NB4 (cell line): ENCODE data around the gene GSTO1.

Experiments used
- DNase-seq: peaks from one replicate; pipeline ENCODE4 v3.0.0; 2010; ENCODE audit warnings: low read depth
- H3K4me3 ChIP-seq: one replicate; pipeline ENCODE4 v1.5.1; 2011; ENCODE audit warnings: mild to moderate bottlenecking, low read depth, low read length, moderate library complexity
- MYC ChIP-seq: IDR thresholded peaks from 2 replicates; pipeline ENCODE4 v1.6.1; 2011; ENCODE audit warnings: low read depth, low read length
- POLR2A ChIP-seq: IDR thresholded peaks from 2 replicates; pipeline ENCODE4 v1.6.1; 2011; ENCODE audit warnings: mild to moderate bottlenecking; ENCODE audit not compliant: insufficient read length; ENCODE audit errors: extremely low read depth
- TF ChIP-seq, protein P1 (sequence below): IDR thresholded peaks from one replicate; pipeline ENCODE4 v1.5.1; 2012; ENCODE audit warnings: low read depth, low read length
- TF ChIP-seq, protein P2 (sequence below): IDR thresholded peaks from 2 replicates; pipeline ENCODE4 v1.6.1; 2011; ENCODE audit warnings: low read depth, low read length

The GSTO1 gene

DNA sequence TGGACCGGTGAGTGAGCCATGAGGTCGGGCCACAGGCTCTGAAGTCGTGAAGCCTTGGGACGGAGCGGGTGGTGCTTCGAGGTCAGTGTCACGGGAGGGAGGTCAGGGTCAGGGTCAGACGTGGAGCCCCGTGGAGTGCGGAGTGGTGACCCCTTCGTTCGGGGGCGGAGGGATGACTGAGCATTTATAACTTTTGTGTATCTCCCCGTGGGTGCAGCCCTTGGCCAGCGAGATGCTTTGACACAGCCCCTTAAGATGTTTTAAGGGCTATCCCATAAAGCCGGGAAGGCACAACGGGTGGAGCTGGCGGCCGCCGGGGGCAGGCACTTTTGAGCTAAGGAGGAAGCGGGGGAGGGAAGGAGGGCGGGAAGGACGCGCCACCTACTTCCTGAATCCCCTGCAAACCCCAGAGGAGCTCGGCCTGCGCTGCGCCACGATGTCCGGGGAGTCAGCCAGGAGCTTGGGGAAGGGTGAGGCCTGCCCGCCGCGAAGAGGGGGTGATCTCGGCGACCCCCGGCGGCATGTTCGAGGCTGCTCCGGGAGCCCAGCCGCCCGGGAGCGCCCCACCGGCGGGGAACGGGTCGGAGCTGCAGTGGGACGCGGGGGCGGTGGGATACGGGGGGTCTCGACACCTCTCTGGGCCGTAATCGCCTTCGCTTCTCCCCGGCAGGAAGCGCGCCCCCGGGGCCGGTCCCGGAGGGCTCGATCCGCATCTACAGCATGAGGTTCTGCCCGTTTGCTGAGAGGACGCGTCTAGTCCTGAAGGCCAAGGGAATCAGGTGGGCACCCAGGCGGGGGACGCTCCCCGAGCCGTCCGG, at the start of gene GSTO1:
Gene GSTO1 (plus strand): TSS at position 400 of the 818 bp plus-strand sequence. CDS start 37 bp downstream, at position 437.
- TF ChIP-seq, protein P1, sequence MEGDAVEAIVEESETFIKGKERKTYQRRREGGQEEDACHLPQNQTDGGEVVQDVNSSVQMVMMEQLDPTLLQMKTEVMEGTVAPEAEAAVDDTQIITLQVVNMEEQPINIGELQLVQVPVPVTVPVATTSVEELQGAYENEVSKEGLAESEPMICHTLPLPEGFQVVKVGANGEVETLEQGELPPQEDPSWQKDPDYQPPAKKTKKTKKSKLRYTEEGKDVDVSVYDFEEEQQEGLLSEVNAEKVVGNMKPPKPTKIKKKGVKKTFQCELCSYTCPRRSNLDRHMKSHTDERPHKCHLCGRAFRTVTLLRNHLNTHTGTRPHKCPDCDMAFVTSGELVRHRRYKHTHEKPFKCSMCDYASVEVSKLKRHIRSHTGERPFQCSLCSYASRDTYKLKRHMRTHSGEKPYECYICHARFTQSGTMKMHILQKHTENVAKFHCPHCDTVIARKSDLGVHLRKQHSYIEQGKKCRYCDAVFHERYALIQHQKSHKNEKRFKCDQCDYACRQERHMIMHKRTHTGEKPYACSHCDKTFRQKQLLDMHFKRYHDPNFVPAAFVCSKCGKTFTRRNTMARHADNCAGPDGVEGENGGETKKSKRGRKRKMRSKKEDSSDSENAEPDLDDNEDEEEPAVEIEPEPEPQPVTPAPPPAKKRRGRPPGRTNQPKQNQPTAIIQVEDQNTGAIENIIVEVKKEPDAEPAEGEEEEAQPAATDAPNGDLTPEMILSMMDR, result no peak
- TF ChIP-seq, protein P2, sequence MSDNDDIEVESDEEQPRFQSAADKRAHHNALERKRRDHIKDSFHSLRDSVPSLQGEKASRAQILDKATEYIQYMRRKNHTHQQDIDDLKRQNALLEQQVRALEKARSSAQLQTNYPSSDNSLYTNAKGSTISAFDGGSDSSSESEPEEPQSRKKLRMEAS, result peak; percentile 77
- peak; percentile 80; the same call in 1 of the 2 replicates for TF ChIP-seq MYC
- peak; percentile 92 for TF ChIP-seq POLR2A
- DNase-seq, result peak; percentile 95
- peak within 1 kb of the TSS; percentile 85 for H3K4me3 ChIP-seq

DNA sequence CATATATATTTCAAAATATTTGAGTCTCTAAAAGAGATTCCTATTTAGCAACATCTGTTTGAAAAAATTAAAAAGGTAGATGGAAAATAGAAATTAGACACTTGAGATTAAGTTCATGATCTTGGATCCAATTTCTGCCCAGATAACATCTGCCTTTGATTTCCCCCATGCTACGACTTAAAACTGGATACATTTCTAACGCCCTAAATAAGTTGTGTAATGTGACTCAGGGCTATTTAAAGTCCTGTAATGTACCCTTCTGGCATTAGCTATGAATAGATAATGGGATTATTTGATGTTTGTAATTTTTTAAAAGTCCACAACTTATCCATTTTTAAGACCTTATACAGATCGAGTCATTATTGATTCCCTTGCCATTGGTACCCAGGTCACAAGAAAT, 46.0 kb upstream of the GSTO1 start:
- TF ChIP-seq, protein P2, result no peak
- TF ChIP-seq, protein P1, result no peak
- TF ChIP-seq POLR2A (no peak), MYC (no peak)
- no peak overlapping the region for H3K4me3 ChIP-seq

DNA sequence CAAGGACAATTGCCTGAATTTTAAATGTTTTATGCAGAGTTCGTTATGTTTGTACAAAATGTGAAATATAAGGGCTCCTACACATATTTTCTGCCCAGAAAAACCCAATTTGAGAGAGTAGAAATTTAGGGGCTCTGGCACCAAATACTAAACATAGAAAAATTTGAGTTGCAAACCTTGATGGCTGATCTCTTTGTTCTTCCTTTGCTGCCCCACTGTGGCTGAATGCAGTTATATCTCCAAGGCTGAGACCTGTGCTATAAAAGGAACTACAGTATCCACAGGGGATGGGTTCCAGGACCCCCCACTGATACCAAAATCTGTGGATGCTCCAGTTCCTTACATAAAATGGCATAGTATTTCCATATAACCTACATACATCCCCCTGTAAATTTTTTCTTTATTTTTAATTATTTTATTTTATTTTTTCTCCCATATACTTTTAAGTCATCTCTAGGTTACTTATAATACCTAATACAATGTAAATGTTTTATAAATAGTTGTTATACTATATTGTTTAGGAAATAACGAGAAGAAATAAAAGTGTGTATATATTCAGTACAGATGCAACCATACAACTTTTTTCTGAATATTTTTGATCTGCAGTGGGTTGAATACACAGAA, 45.0 kb upstream of the GSTO1 start:
- no peak overlapping the region for H3K4me3 ChIP-seq
- TF ChIP-seq POLR2A, result no peak
- TF ChIP-seq MYC, result no peak
- TF ChIP-seq, protein P1, result peak; percentile 63
- TF ChIP-seq, protein P2, result no peak
- DNase-seq, result peak; percentile 50

More for the DNA sequence above, 46.0 kb upstream of the GSTO1 start:
- DNase-seq, result no peak

DNA sequence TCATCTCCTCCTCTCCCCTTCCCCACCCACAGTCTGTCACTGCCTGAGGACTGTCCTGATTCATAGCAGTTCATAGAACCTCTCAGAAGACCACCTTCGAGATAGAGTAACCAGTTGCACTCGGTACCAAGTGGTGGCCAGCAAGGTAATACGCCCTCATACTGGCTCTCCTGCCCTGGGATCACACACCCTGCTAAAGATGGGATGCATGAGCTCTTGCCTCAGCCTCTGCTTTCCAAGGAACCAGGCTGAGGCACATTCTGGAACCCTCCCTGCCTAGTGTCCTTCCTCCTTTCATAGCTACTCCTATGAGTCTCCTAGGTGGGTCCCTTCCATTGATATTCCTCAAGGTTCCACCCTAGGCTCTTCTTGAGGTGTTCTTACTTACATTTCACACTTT, 38.1 kb upstream of the GSTO1 start:
- H3K4me3 ChIP-seq, result no peak overlapping the region
- TF ChIP-seq POLR2A (no peak), MYC (no peak)
- TF ChIP-seq, protein P2, result no peak
- TF ChIP-seq, protein P1, result no peak
- DNase-seq, result no peak

DNA sequence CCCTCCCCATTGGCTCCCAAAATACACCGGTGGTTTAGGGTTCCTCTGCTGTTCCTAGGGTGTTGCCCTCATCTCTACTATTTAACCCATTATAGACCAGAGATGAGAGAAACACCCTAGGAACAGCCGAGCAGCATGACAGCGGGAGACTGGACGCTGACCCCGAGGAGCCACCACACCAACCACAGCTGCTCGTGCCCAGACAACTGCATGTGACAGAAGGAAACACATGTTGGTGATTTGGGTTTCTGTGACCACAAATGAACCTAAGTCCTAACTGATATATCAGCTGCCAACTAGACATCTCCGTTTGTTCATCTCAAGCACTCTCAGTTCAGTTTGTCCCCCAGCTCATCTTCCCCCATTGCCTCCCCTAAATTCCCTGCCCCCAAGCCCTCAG, 35.9 kb upstream of the GSTO1 start:
- no peak overlapping the region for H3K4me3 ChIP-seq
- TF ChIP-seq, protein P2, result peak; percentile 70; the same call in 1 of the 2 replicates
- no peak for TF ChIP-seq POLR2A
- peak; percentile 26; the same call in 1 of the 2 replicates for TF ChIP-seq MYC
- peak; percentile 46 for DNase-seq
